ENCODE results near the gene ATP5F1D.

DNA sequence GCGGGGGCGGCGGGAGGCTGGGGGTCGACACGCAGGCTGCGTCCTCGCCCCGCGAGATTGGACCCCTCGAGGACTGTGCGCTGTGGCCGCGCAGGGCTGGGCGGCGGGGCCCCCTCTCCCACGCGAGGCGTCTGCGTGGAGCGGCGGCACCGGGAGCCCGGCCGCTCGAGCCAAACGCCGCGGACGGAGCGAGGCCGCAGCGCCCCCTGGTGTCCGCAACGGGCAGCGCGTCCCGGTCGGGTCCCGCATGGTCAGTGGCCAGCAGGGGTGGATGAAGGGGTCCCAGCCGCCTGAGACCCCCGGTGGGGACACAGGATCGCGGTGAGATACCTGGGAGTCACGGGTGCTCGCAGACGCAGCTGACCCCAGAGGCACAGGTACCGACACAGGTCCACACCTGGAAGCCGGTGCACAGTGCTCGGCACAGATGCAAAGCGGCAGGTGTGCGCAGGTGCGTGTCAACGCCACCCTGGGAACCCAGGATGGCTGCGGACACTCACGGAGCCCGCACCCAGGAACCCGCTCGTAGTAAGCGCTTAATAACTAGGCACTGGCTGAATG is 25.4 kb downstream of the ATP5F1D start:
- no peak for TF ChIP-seq POLR2A (IDR thresholded peaks at IDR 0.05)
- TF ChIP-seq, protein P1, sequence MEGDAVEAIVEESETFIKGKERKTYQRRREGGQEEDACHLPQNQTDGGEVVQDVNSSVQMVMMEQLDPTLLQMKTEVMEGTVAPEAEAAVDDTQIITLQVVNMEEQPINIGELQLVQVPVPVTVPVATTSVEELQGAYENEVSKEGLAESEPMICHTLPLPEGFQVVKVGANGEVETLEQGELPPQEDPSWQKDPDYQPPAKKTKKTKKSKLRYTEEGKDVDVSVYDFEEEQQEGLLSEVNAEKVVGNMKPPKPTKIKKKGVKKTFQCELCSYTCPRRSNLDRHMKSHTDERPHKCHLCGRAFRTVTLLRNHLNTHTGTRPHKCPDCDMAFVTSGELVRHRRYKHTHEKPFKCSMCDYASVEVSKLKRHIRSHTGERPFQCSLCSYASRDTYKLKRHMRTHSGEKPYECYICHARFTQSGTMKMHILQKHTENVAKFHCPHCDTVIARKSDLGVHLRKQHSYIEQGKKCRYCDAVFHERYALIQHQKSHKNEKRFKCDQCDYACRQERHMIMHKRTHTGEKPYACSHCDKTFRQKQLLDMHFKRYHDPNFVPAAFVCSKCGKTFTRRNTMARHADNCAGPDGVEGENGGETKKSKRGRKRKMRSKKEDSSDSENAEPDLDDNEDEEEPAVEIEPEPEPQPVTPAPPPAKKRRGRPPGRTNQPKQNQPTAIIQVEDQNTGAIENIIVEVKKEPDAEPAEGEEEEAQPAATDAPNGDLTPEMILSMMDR (IDR thresholded peaks at IDR 0.05) = peak; percentile 97 to 98

All from suprapubic skin (tissue), 3 donors.